ENCODE data around the gene TAF11L9.
"Not testable (repeated sequence)": the region's sequence is repeated elsewhere in the genome, so short reads cannot be mapped to it uniquely, and the experiment has no call there.

TAF11L9 gene

GRCh38 chr5:17594255-17594654, at the start of gene TAF11L9:
TSS of gene TAF11L9 (minus strand) at chr5:17594394.
- not testable (repeated sequence) for H3K36me3 ChIP-seq (ENCODE audit: insufficient read depth, low read length); H3K9ac ChIP-seq (ENCODE audit: low read depth, low read length); H3K4me1 ChIP-seq (ENCODE audit: insufficient read depth, low read length); H3K9me3 ChIP-seq (ENCODE audit: control insufficient read depth, insufficient read depth, low read length)

GRCh38 chr5:17634160-17634559, 40.0 kb upstream of the TAF11L9 start, which contains the start of gene TAF11L14:
TSS of gene TAF11L14 (plus strand) at chr5:17634460.
- Histone ChIP-seq H3K36me3 (ENCODE audit: insufficient read depth, low read length) (no peaks in the 10 kb centered on the region), H3K9ac (ENCODE audit: low read depth, low read length) (no peak within 1 kb of the TSS), H3K4me1 (ENCODE audit: insufficient read depth, low read length) (no peaks in the 10 kb centered on the region), H3K9me3 (ENCODE audit: control insufficient read depth, insufficient read depth, low read length) (no peaks in the 10 kb centered on the region; the same call in 1 of the 2 replicates)

- not testable (repeated sequence) for H3K36me3 ChIP-seq (ENCODE audit: insufficient read depth, low read length); H3K9me3 ChIP-seq (ENCODE audit: control insufficient read depth, insufficient read depth, low read length); H3K9ac ChIP-seq (ENCODE audit: low read depth, low read length); H3K4me1 ChIP-seq (ENCODE audit: insufficient read depth, low read length)
These were observed 37.6 kb upstream of the TAF11L9 start, which contains the start of gene TAF11L13 for GRCh38 chr5:17631788-17632187. TSS of gene TAF11L13 (plus strand) at chr5:17632088.

- no peak overlapping the region for H3K9ac ChIP-seq (ENCODE audit: low read depth, low read length)
- no peaks in the 10 kb centered on the region for H3K9me3 ChIP-seq (ENCODE audit: control insufficient read depth, insufficient read depth, low read length)
- no peaks in the 10 kb centered on the region for H3K36me3 ChIP-seq (ENCODE audit: insufficient read depth, low read length)
- H3K4me1 ChIP-seq (ENCODE audit: insufficient read depth, low read length): no peaks in the 10 kb centered on the region
These were observed 31.5 kb upstream of the TAF11L9 start for GRCh38 chr5:17625686-17626085.

GRCh38 chr5:17620627-17621026, 26.4 kb upstream of the TAF11L9 start:
- Histone ChIP-seq H3K4me1 (ENCODE audit: insufficient read depth, low read length) (no peaks in the 10 kb centered on the region), H3K9ac (ENCODE audit: low read depth, low read length) (no peak overlapping the region), H3K36me3 (ENCODE audit: insufficient read depth, low read length) (no peaks in the 10 kb centered on the region)

GRCh38 chr5:17619354-17619753, 25.2 kb upstream of the TAF11L9 start:
- Histone ChIP-seq H3K4me1 (ENCODE audit: insufficient read depth, low read length) (no peaks in the 10 kb centered on the region), H3K36me3 (ENCODE audit: insufficient read depth, low read length) (no peaks in the 10 kb centered on the region), H3K9ac (ENCODE audit: low read depth, low read length) (no peak overlapping the region), H3K9me3 (ENCODE audit: control insufficient read depth, insufficient read depth, low read length) (no peaks in the 10 kb centered on the region)

More at GRCh38 chr5:17620627-17621026, 26.4 kb upstream of the TAF11L9 start:
- no peaks in the 10 kb centered on the region for H3K9me3 ChIP-seq (ENCODE audit: control insufficient read depth, insufficient read depth, low read length)

GRCh38 chr5:17614872-17615605, 20.8 kb upstream of the TAF11L9 start:
- H3K9ac ChIP-seq (ENCODE audit: low read depth, low read length): no peak overlapping the region
- H3K4me1 ChIP-seq (ENCODE audit: insufficient read depth, low read length): no peaks in the 10 kb centered on the region
- no peaks in the 10 kb centered on the region for H3K9me3 ChIP-seq (ENCODE audit: control insufficient read depth, insufficient read depth, low read length)
- no peaks in the 10 kb centered on the region for H3K36me3 ChIP-seq (ENCODE audit: insufficient read depth, low read length)

- H3K9me3 ChIP-seq (ENCODE audit: control insufficient read depth, insufficient read depth, low read length); H3K4me1 ChIP-seq (ENCODE audit: insufficient read depth, low read length); H3K9ac ChIP-seq (ENCODE audit: low read depth, low read length); H3K36me3 ChIP-seq (ENCODE audit: insufficient read depth, low read length): not testable (repeated sequence)
These were observed 15.9 kb upstream of the TAF11L9 start, which contains the start of gene TAF11L12 for GRCh38 chr5:17610092-17610491. TSS of gene TAF11L12 (plus strand) at chr5:17610392.

GRCh38 chr5:17607461-17607860, 13.3 kb upstream of the TAF11L9 start:
- not testable (repeated sequence) for H3K9me3 ChIP-seq (ENCODE audit: control insufficient read depth, insufficient read depth, low read length); H3K4me1 ChIP-seq (ENCODE audit: insufficient read depth, low read length); H3K9ac ChIP-seq (ENCODE audit: low read depth, low read length); H3K36me3 ChIP-seq (ENCODE audit: insufficient read depth, low read length)

GRCh38 chr5:17604951-17605350, 10.8 kb upstream of the TAF11L9 start:
- no peak overlapping the region for H3K9ac ChIP-seq (ENCODE audit: low read depth, low read length)
- no peaks in the 10 kb centered on the region for H3K4me1 ChIP-seq (ENCODE audit: insufficient read depth, low read length)
- no peaks in the 10 kb centered on the region for H3K36me3 ChIP-seq (ENCODE audit: insufficient read depth, low read length)
- H3K9me3 ChIP-seq (ENCODE audit: control insufficient read depth, insufficient read depth, low read length): no peaks in the 10 kb centered on the region

GRCh38 chr5:17603880-17604279, 9.7 kb upstream of the TAF11L9 start, which contains the start of gene TAF11L11:
TSS of gene TAF11L11 (plus strand) at chr5:17604183.
- not testable (repeated sequence) for H3K9ac ChIP-seq (ENCODE audit: low read depth, low read length); H3K9me3 ChIP-seq (ENCODE audit: control insufficient read depth, insufficient read depth, low read length); H3K4me1 ChIP-seq (ENCODE audit: insufficient read depth, low read length); H3K36me3 ChIP-seq (ENCODE audit: insufficient read depth, low read length)

GRCh38 chr5:17597728-17598127, 3.5 kb upstream of the TAF11L9 start, which contains the start of gene TAF11L10:
TSS of gene TAF11L10 (minus strand) at chr5:17597828.
- not testable (repeated sequence) for H3K36me3 ChIP-seq (ENCODE audit: insufficient read depth, low read length); H3K9ac ChIP-seq (ENCODE audit: low read depth, low read length); H3K9me3 ChIP-seq (ENCODE audit: control insufficient read depth, insufficient read depth, low read length); H3K4me1 ChIP-seq (ENCODE audit: insufficient read depth, low read length)

GRCh38 chr5:17590860-17591259, 3.3 kb downstream of the TAF11L9 start, which contains the start of gene TAF11L8:
TSS of gene TAF11L8 (minus strand) at chr5:17590960.
- H3K4me1 ChIP-seq (ENCODE audit: insufficient read depth, low read length); H3K9me3 ChIP-seq (ENCODE audit: control insufficient read depth, insufficient read depth, low read length); H3K36me3 ChIP-seq (ENCODE audit: insufficient read depth, low read length); H3K9ac ChIP-seq (ENCODE audit: low read depth, low read length): not testable (repeated sequence)

- H3K9me3 ChIP-seq (ENCODE audit: control insufficient read depth, insufficient read depth, low read length); H3K4me1 ChIP-seq (ENCODE audit: insufficient read depth, low read length); H3K9ac ChIP-seq (ENCODE audit: low read depth, low read length); H3K36me3 ChIP-seq (ENCODE audit: insufficient read depth, low read length): not testable (repeated sequence)
These were observed 8.5 kb downstream of the TAF11L9 start, which contains the start of gene TAF11L7 for GRCh38 chr5:17585658-17586057. TSS of gene TAF11L7 (minus strand) at chr5:17585758.

All from ES-I3 (cell line).